BE2C (cell line): ENCODE measurements around the gene DELE1. TPM values are rescaled to one million over a fixed set of nuclear protein-coding genes. Genes with fewer than 3 reads are reported as not detected.

ENCODE experiments used
- DNase-seq: peaks from one replicate; pipeline ENCODE4 v3.0.0-alpha.2; 2020
- H3K27me3 ChIP-seq: fragments of 250-450 bp; sonication (Bioruptor Pico); 2 replicates; pipeline ENCODE4 v1.5.1; 2020; ENCODE audit warnings: mild to moderate bottlenecking
- H3K36me3 ChIP-seq: fragments of 250-450 bp; sonication (Bioruptor Pico); 2 replicates; pipeline ENCODE4 v1.5.1; 2020; ENCODE audit warnings: mild to moderate bottlenecking
- H3K4me1 ChIP-seq: fragments of 250-450 bp; sonication (Bioruptor Pico); 2 replicates; pipeline ENCODE4 v1.5.1; 2020
- H3K4me3 ChIP-seq: 2 replicates; pipeline ENCODE4 v1.5.1; 2011; ENCODE audit warnings: low read depth, low read length
- H3K9me3 ChIP-seq: fragments of 250-450 bp; sonication (Bioruptor Pico); 2 replicates; pipeline ENCODE4 v1.5.1; 2020
- polyA plus RNA-seq: library from polyadenylated mRNA; unstranded; fragments of >200 nt; gene quantifications from one replicate; pipeline ENCODE4 v1.2.1, GENCODE V29; 2012; ENCODE audit warnings: low read depth, missing spikeins; ENCODE audit not compliant: insufficient read length, insufficient read depth
- TF ChIP-seq, protein P1 (sequence below): IDR thresholded peaks from 2 replicates; pipeline ENCODE4 v1.5.1; 2012; ENCODE audit warnings: mild to moderate bottlenecking, low read depth, low read length

DELE1 gene
- polyA plus RNA-seq: 121 TPM

DNA sequence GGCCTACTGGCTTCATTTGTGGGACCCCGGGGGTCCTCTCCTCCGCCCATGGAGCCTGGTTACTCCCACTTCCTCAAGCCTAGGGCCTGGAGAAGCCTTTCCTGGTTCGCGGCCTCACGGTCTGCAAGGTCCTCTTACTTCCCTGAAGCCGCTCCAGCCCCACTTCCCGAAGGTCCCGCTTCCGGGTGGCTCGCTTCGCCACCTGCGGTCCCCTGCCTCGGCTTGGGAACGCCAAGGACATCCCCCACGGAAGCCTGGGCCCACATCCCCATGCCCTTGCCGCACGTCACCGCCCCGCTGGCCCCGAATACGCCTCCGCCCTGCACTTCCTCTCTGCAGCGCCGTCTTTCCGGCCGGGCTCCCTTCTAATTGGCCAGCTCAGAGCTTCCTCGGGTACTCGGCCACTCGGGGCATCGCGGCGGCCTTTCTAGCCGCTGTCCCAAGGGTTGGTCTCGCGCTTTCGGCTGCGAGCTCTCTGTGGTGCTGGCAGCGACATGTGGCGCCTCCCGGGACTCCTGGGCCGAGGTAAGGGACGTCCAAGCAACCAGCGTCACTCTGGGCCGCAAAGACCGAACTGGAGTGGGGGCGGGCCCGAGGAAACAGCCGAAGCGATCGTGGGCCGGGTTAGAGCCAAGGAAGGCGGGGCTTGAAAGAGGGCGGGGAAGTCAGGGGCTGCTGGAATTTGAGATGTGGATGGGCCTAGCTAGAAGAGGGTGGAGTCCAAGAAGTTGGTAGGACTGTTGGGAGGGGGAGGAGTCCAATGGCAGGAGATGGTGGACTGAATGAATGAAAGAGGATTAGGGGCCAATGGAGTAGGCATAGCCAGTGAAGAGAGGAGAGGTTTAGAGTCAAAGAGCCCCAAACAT lies at the start of gene DELE1:
TSS of gene DELE1 (plus strand) at position 424 of the 866 bp plus-strand sequence. CDS start at position 495, 71 bp downstream.
- H3K9me3 ChIP-seq: no peaks in the 10 kb centered on the region
- TF ChIP-seq, protein P1, sequence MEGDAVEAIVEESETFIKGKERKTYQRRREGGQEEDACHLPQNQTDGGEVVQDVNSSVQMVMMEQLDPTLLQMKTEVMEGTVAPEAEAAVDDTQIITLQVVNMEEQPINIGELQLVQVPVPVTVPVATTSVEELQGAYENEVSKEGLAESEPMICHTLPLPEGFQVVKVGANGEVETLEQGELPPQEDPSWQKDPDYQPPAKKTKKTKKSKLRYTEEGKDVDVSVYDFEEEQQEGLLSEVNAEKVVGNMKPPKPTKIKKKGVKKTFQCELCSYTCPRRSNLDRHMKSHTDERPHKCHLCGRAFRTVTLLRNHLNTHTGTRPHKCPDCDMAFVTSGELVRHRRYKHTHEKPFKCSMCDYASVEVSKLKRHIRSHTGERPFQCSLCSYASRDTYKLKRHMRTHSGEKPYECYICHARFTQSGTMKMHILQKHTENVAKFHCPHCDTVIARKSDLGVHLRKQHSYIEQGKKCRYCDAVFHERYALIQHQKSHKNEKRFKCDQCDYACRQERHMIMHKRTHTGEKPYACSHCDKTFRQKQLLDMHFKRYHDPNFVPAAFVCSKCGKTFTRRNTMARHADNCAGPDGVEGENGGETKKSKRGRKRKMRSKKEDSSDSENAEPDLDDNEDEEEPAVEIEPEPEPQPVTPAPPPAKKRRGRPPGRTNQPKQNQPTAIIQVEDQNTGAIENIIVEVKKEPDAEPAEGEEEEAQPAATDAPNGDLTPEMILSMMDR: no peak
- H3K4me1 ChIP-seq: no peaks in the 10 kb centered on the region
- H3K36me3 ChIP-seq: peaks cover 30% of the 10 kb centered on the region
- peak; percentile 96 for DNase-seq
- no peaks in the 10 kb centered on the region for H3K27me3 ChIP-seq
- H3K4me3 ChIP-seq: peak within 1 kb of the TSS; percentile 89

DNA sequence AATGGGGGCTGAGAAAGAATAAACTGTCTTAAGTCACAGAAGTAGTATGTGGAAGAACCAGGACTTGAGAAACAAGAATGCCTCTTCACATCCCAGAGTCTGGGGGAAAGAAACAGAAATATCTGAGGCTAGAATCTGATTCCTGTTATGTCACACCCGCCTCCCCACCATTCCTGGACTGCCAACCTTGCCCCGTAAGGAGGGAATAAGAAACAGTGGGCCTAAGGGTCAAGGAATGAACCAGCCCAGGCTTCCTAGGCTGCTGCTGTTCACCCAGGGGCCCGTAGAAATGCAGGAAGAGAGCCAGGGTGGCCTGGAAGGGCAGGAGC lies 49.8 kb upstream of the DELE1 start:
- peaks cover under 1% of the 10 kb centered on the region; the same call in 1 of the 2 replicates for H3K36me3 ChIP-seq
- no peak overlapping the region for H3K4me3 ChIP-seq
- peaks cover 14% of the 10 kb centered on the region for H3K27me3 ChIP-seq
- no peaks in the 10 kb centered on the region for H3K9me3 ChIP-seq
- no peak for DNase-seq
- TF ChIP-seq, protein P1: no peak
- no peaks in the 10 kb centered on the region for H3K4me1 ChIP-seq

- H3K27me3 ChIP-seq: peaks cover 14% of the 10 kb centered on the region
- no peaks in the 10 kb centered on the region for H3K36me3 ChIP-seq
- H3K4me1 ChIP-seq: peaks cover 2% of the 10 kb centered on the region
- TF ChIP-seq, protein P1: no peak
- no peak overlapping the region for H3K4me3 ChIP-seq
- no peak for DNase-seq
- H3K9me3 ChIP-seq: no peaks in the 10 kb centered on the region
Measured at GRCh38 chr5:141874262-141874964, 49.3 kb upstream of the DELE1 start.

GRCh38 chr5:141875022-141875740 lies 48.5 kb upstream of the DELE1 start:
- TF ChIP-seq, protein P1: no peak
- Histone ChIP-seq H3K9me3 (no peaks in the 10 kb centered on the region), H3K4me1 (peaks cover 6% of the 10 kb centered on the region), H3K27me3 (peaks cover 14% of the 10 kb centered on the region), H3K36me3 (no peaks in the 10 kb centered on the region), H3K4me3 (peak overlapping the region; percentile 76)
- no peak for DNase-seq

GRCh38 chr5:141875795-141876627 lies 47.7 kb upstream of the DELE1 start:
- TF ChIP-seq, protein P1: no peak
- no peaks in the 10 kb centered on the region for H3K9me3 ChIP-seq
- H3K4me3 ChIP-seq: peak overlapping the region; percentile 76
- H3K27me3 ChIP-seq: peaks cover 14% of the 10 kb centered on the region
- DNase-seq: peak; percentile 50
- H3K36me3 ChIP-seq: no peaks in the 10 kb centered on the region
- H3K4me1 ChIP-seq: peaks cover 12% of the 10 kb centered on the region
